Measurements from ENCODE around the gene BEND5.

DNA sequence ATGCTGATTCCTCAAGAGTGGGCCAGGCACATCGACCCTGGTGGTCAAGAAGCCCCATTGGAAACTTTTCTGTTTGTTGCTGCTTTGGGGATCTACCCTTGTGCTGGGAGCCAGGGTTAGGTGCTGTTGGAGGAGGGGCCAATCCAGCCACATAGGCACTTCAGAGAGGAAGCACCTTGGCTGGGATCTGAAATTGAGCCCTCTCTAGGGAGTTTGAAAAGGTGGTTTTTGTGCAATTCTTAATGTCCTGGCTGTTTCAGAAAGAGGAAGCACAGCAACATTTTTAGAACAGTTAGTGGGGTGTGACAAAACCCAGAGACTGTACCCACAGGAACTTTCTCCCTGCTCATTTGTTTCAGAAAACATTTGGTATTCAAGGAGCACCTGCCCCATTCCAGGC is 17.2 kb upstream of the BEND5 start:
- no peak for TF ChIP-seq EZH2 (IDR thresholded peaks at IDR 0.05)
- no peak for TF ChIP-seq POLR2AphosphoS5 (IDR thresholded peaks at IDR 0.05; ENCODE audit: borderline replicate concordance, low read depth, low read length)
- no peak for TF ChIP-seq FOXP2 (optimal IDR thresholded peaks at IDR 0.05; ENCODE audit: control extremely low read depth, extremely low read length, insufficient read depth)

Data from SK-N-MC (cell line).